ENCODE data around the gene ELF2.
"Not testable (repeated sequence)": the region's sequence is repeated elsewhere in the genome, so short reads cannot be mapped to it uniquely, and the experiment has no call there.

- TF ChIP-seq POLR2AphosphoS5 (IDR thresholded peaks at IDR 0.05) = not testable (repeated sequence)
- TF ChIP-seq, protein P1, sequence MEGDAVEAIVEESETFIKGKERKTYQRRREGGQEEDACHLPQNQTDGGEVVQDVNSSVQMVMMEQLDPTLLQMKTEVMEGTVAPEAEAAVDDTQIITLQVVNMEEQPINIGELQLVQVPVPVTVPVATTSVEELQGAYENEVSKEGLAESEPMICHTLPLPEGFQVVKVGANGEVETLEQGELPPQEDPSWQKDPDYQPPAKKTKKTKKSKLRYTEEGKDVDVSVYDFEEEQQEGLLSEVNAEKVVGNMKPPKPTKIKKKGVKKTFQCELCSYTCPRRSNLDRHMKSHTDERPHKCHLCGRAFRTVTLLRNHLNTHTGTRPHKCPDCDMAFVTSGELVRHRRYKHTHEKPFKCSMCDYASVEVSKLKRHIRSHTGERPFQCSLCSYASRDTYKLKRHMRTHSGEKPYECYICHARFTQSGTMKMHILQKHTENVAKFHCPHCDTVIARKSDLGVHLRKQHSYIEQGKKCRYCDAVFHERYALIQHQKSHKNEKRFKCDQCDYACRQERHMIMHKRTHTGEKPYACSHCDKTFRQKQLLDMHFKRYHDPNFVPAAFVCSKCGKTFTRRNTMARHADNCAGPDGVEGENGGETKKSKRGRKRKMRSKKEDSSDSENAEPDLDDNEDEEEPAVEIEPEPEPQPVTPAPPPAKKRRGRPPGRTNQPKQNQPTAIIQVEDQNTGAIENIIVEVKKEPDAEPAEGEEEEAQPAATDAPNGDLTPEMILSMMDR (IDR thresholded peaks at IDR 0.05) = not testable (repeated sequence)
Measured at GRCh38 chr4:139059026-139059425, 118.0 kb downstream of the ELF2 start.
